GM18907 (cell line): ENCODE measurements around the gene APOB.

ENCODE experiments used
- ATAC-seq: cut with Tn5 transposase; IDR thresholded peaks from one replicate; pipeline ENCODE4 v1.9.1; 2021; ENCODE audit warnings: mild to moderate bottlenecking, moderate library complexity; ENCODE audit not compliant: unreplicated experiment

Gene APOB, protein sequence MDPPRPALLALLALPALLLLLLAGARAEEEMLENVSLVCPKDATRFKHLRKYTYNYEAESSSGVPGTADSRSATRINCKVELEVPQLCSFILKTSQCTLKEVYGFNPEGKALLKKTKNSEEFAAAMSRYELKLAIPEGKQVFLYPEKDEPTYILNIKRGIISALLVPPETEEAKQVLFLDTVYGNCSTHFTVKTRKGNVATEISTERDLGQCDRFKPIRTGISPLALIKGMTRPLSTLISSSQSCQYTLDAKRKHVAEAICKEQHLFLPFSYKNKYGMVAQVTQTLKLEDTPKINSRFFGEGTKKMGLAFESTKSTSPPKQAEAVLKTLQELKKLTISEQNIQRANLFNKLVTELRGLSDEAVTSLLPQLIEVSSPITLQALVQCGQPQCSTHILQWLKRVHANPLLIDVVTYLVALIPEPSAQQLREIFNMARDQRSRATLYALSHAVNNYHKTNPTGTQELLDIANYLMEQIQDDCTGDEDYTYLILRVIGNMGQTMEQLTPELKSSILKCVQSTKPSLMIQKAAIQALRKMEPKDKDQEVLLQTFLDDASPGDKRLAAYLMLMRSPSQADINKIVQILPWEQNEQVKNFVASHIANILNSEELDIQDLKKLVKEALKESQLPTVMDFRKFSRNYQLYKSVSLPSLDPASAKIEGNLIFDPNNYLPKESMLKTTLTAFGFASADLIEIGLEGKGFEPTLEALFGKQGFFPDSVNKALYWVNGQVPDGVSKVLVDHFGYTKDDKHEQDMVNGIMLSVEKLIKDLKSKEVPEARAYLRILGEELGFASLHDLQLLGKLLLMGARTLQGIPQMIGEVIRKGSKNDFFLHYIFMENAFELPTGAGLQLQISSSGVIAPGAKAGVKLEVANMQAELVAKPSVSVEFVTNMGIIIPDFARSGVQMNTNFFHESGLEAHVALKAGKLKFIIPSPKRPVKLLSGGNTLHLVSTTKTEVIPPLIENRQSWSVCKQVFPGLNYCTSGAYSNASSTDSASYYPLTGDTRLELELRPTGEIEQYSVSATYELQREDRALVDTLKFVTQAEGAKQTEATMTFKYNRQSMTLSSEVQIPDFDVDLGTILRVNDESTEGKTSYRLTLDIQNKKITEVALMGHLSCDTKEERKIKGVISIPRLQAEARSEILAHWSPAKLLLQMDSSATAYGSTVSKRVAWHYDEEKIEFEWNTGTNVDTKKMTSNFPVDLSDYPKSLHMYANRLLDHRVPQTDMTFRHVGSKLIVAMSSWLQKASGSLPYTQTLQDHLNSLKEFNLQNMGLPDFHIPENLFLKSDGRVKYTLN (N-terminal part only)

DNA sequence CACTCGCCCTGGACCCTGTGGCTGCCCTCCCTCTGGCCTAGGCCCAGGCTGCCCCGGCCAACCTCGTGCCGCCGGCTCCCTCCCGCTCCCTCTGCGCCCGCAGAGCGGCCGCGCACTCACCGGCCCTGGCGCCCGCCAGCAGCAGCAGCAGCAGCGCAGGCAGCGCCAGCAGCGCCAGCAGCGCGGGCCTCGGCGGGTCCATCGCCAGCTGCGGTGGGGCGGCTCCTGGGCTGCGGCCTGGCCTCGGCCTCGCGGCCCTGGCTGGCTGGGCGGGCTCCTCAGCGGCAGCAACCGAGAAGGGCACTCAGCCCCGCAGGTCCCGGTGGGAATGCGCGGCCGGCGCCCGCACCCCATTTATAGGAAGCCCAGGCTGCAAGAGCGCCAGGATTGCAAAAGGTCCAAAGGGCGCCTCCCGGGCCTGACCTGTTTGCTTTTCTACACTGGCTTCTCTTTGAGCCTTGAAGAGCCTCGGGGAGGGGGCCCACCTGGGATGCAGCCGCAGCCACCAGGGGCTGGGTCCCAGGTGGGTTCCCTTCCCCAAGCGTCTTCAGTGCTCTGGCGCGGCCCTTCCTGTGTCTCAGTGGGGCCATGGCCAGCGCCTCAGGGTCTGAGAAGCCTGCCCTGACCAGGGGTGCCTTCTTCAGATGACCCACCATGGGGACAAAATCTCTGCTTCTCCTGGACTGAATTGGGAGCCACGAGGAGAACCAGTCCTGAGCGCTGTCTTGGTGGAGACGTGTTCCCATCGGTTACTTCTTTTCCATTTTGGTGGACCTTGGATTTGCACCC lies at the start of gene APOB:
APOB (minus strand) TSS at position 330 of the 789 bp plus-strand sequence; CDS start at position 202, 128 bp downstream.
- ATAC-seq = no peak

DNA sequence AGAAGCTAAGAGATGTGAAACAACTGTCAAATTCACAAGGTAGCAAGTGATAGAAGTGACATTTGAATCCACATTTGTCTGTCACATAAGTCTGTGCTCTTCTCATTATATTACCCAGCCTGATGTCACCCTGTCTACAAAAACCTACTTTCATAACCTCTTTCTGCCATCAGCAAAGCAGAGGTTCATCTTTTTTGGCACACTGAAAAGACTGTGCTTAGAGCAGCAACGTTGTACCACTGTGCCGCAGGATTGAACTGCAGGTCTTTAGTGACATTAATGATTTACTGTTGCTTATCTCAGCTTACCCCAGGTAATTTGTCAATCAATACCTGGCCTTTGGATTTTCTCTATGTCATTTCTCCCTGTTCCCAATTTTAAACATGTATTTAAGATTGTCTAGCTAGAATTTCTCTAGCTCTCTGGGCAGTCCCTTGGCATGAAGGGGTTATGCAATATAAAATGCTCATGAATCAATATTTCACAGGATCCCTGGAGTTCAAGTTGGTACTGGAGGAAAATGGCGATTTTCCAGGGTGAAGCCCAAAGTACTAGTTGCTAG lies 48.5 kb upstream of the APOB start:
- ATAC-seq = no peak

DNA sequence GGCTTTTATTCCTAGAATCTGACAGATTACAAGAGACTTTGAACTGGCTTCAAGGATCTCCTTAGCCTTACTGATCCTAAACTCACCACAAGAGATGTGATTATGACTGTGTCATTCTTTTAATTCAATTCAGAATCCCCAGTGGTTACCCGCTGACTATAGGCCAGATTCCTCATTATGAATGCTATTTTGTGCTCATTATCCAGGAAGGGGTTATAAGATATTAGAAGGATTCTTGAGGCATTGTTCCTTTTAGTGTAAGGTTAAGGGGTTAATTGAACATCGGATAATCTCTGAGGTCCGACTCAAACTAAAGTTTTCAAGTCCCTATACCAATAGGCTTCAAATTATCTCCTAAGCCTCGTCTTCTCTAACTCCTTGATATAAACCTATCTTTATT lies 40.5 kb upstream of the APOB start:
- no peak for ATAC-seq

DNA sequence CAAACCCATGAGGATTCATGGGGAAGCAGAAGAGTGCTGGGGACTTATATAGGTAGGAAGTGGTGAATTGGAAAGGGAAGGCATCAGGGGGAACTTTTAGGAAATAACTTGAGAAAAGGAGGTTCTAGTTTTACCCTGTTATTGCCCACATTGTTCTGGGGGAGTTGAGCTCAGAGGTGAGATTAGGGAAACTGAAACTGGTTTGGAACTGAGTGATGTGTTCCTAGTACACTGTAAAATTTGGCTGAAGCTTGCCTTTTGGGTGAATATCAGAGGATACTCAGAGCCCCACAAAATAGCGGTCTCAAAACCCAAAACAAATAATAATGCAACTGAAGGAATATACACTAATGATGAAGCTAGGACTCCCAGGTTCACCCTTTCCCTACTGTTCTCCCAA lies 39.6 kb upstream of the APOB start:
- ATAC-seq = no peak

DNA sequence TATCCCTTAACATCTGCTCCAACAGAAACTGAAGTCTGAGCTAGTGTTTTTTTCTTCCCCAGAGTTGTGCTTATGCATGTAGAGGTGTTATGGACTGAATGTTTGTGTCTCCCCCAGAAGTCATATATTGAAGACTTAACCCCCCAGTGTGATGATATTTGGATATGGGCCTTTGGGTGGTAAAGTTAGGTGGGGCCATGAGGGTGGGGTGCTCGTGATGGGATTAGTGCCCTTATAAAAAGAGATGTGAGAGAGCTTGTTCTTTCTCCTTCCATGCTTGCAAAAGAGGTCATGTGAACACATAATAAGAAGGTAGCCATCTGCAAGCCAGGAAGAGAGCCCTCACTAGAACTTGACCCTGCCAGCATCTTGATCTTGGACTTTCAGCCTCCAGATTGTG lies 34.4 kb upstream of the APOB start:
- no peak for ATAC-seq

DNA sequence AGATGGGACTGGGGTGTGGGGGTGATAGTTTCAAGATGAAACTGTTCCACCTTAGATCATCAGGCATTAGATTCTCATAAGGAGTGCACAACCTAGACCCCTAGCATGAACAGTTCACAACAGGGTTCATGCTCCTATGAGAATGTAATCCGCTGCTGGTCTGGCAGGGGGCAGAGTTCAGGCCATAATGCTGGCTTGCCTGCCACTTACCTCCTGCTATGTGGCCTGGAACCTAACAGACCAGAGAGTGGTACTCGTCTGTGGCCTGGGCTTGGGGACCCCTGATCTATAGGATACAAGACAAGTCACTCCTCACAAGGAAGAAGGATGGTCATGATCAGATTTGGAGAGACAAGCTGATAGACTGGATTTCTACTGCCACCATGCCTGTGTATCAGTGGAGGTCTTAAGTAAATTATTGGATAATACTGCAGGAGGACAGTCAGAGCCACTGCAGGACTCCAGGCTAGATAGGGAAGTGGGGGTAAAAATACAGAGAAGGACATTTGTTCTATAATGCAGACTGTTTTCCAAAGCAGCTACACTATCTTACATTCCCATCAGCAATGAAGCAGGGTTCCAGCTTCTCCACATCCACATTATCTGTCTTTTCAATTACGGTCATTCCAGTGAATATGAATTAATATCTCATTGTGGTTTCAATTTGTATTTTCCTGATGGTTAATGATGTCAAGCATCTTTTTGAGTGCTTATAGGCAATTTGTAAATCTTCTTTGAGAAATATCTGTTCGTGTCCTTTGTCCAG lies 28.8 kb upstream of the APOB start:
- no peak for ATAC-seq

DNA sequence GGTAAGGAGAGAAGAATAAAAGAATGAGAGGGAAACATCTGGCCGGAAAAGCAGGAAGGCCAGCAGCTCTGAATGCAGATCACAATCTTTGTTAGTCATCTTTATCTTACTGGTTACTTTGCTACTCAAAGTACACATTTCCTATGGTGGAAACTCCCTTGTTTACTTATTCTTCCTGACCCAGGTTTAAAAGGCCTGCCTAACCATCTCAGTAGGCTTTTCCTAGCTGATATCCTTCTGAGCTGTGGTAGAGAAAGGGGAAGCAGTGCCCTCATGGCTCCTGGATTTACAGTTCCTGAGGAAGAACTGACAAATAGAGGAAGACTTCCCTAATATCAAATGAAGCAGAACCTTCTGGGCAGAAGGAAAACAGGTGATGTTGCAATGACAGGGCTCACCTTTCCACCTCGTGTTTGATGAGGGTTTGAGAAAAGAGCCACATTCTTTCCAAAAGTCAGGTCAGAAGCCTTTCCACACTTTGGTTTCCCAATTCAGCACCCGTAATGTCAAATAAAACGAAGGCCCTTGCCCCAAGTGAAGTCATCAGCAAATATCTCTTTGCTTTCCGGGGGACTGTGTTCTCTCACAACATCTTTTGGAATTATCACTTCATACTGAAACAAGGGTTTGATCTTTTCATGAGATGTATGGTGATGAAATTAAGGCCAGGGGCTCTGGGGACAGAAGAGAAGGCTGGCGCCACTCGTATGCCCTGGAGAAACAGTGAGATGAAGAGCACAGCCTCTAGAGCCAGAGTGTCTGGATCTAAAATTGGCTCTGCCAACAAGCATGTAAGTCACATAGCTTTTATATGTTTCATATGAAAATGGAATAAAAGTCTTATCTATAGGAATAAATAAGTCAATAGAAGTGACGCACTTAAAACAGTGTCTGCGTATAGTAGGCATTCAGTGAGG lies 26.7 kb upstream of the APOB start:
- no peak for ATAC-seq

DNA sequence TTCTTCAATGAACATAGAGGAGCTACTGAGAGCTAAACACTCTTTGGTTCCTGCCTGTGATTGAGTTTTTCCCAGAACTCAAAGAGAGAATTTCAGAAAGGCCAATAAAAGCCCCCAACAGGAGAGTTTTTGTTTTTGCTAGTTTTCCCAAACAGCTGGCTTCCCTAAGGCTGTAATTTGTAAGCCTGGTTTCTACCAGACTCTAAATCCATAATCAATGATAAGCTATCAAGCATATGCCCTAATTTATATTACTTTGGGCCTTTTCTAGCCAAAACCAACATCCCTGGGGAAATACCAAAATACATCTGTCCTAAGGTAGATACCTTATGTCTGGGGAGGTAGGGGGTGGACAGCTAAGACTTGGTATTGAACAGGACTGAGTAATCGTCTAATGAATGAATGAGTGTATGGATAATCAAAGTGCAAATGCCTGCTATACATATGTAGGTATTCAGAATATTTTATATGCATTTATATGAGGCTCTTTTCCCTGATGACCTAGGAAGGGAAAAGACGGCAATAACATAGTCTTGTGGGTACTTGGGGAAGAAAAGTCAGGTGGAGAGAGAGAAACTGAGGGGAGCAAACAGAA lies 26.0 kb upstream of the APOB start:
- no peak for ATAC-seq

DNA sequence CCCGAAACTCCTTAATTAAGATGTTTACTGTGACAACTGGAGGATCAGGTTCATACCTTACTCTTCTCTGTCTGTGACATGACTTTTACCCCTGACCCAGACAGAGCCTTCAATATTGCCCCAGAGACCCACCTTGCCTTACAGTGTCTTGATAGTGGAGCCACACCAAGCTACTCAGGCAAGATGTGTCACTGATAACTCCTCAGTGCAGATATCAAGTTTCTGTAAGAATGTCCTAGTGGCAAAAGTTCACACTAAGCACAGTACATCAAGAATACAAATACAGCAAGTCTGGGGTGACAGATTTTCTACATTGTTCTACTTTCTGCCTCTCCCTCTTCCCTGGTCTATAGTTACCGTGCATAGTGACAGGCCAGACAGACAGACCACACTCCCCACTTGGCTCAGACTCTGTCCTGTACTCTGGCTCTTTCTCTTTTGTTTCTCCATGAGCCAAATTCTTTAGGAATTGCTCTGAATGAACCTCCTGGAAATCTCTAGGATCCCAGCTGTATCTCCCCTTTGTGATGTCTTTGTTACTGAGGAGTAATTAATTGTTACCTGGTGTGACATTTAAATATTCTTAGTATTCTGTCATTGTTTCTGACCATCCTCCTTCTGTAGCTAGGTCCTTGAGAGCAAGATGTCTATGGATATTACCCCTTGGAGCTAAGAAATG lies 24.1 kb upstream of the APOB start:
- ATAC-seq = no peak

DNA sequence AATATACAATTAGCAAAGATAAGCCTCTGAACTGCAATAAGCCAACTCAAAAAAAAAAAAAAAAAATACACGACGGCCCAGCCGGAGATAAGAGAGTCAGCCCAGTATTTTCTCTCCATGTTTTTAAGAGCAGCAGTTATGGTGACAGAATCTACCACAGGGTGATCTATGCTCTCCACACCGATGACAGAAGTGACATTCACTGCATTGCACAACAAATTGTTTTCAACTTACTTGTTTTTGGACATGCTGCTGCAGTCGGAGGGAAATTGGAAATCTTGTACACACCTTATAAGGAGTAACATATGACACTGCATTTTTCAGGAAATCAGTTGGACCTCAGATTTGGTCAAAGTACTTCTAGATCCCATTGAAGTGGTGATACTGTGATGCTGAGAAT lies 23.3 kb upstream of the APOB start:
- no peak for ATAC-seq

DNA sequence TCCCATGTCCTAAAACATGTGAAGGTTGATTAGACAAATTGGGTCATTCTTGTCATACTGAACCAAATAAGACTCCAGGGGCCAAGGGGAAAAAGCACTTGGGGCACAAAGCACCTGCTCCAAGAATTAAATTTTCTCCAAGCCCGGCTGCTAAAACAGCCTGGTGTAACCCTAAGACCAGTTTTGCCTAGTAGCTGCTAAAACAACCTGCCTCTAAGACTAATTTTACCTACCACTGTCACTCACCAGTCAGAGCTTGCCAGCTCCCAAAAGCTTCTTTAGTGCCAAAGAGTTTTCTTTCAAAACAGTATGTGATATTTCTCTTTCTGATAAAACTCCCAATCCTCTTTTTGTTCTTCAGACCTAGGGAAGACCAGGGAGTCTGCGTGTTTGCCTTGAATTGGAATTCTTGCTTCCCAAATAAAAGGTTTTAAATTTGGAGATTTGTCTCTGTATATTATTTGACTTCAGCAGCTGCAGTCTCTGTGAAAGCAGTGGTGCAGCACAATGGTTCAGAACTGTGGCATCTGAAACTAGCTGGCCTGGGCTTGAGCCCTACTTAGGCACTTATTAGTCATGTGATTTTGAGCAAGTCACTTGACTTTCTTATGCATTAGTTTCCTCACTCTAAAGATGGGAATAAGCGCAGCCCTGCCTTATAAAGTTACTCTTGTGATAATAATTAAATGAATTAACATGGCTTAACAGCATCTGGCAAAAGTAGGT lies 16.2 kb upstream of the APOB start:
- no peak for ATAC-seq

DNA sequence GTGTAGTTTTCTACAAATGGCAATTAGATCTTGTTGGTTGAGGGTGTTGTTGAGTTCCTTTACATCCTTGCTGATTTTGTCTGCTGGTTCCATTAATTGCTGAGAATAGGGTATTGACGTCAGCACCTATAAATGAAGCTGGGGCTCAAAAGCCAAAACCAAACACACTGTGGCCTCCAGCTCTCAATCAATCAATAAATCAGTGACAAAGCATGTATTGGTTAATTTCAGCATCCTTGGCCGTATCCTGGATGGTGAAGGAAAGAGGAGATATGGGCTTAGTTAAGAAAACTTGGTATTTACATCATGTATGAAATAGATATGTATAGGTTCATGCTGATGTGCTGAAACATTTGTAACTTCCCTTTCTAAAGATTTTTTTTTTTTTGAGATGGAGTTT lies 13.2 kb upstream of the APOB start:
- no peak for ATAC-seq

DNA sequence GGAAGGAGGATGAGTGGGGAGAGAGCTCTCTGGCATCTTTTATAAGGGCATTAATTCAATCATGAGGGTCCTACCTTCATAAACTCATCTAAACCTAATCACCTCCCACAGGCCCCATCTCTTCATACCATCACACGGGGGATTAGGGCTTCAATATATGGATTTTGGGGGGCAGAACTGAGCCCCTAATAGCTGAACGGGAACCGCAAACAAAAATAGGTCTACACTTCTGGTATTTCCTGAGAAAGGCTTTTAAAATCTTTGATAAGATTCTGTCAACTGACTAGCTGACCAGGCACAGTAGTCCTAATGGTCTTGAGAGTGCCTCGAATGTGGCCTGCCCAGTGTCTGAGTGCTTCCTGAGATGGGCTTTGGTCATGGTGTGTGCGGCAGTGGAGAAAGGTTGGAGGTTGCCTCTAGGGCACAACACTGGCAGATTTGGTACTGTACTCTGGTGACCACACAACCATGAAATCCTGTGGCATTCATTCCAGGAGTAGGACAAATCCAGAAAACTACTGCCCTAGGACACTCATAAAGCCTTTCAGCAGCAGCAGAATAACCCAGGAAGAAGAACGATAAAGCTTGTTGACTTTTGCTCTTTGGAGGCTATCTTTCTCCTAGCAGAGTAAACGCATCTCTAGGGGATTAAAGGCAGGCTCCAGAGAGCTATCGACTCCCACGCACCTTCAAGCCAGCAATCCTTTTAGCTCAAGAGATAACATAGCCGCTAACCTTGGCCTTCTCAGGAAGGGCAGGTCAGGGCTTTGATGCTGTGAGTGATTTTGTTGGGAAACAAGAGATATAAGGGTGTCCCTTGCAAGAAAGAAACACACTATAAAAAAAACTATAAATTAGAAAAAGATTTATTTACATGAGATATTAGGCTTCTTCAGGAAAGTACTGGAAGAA lies 12.3 kb upstream of the APOB start:
- ATAC-seq = no peak

DNA sequence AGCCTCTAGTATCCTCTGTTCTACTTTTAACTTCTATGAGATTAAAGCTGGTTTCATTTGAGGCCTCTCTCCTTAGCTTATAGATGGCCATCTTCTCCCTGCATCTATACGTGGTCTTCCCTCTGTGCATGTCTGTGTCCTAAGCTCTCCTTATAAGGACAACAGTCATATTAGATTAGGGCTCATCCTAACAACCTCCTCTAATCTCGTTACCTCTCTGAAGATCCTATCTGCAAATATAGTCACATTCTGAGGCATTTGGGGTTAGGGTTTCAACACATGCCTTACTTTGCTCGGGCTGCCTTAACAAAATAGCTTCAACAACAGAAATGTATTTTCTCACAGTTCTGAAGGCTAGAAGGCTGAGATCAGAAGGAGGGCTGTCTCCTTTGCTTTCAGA lies 11.6 kb upstream of the APOB start:
- ATAC-seq = no peak

DNA sequence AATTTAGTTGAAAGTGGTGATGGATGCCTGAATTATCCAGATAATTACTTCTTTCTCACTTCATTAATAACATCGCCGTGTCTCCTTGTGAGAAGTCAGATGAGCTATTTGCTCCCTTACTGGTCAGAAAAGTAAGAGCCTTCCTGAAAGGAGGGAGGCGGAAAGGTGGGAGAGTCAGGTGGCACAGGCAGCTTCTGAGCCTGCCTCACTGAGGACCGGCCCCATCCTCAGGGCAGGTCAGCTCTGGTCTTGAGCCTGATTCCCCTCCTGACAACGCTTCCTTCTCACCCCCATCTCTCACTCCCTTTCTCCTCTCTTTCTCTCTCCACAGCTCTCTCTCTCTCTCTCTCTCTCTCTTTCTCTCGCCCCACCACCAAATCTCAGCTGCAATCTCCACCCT lies 10.1 kb upstream of the APOB start:
- ATAC-seq = no peak

DNA sequence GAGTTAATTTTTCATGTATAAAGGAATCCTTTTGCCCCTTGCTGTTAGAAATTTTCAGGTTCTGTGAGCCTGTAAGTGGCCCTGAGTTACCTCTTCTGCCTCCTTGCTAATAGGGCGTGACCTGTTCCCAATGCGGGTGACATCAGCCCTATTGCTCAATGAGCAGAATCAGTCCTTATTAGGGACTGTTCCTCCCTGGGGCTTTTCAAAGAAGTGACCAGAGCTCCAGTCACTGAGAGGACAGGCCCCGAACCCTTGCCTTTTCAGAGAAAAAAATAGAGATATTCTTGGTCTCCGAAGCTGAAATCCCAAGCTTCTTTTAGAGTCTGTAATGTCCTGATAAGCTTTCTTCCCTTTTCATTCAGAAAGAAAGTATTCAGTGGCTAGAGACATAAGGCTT lies 8.2 kb upstream of the APOB start:
- ATAC-seq = no peak
